HL-60/S4 treated with retinoic acid at 250 ng/mL for 4 days and 3 days (cell line): ENCODE results near the gene HSD17B4.
"Not testable (repeated sequence)": the region's sequence is repeated elsewhere in the genome, so short reads cannot be mapped to it uniquely, and the experiment has no call there.

Experiments used
- in situ Hi-C: fragments of 300-500 bp; cut with MboI; formaldehyde crosslinking; loops from 2 replicates; pipeline ENCODE4 v1.7.0; 2022; ENCODE audit warnings: low sequenced_read_pairs

The HSD17B4 gene

GRCh38 chr5:119428166-119428565 is 24.1 kb upstream of the HSD17B4 start:
- in situ Hi-C loops, result not testable (repeated sequence)

- in situ Hi-C loops, result not testable (repeated sequence)
Measured at GRCh38 chr5:119428574-119428973, 23.7 kb upstream of the HSD17B4 start.

- in situ Hi-C loops, result not testable (repeated sequence)
Measured at GRCh38 chr5:119432674-119433237, 19.5 kb upstream of the HSD17B4 start.

GRCh38 chr5:119435436-119436132 is 16.7 kb upstream of the HSD17B4 start:
- in situ Hi-C loops, result no loop called here

- in situ Hi-C loops, result not testable (repeated sequence)
Measured at GRCh38 chr5:119437785-119438586, 14.3 kb upstream of the HSD17B4 start.

- in situ Hi-C loops, result not testable (repeated sequence)
Measured at GRCh38 chr5:119438587-119438917, 13.7 kb upstream of the HSD17B4 start.

GRCh38 chr5:119439140-119439631 is 13.1 kb upstream of the HSD17B4 start:
- in situ Hi-C loops, result no loop called here

GRCh38 chr5:119439632-119440031 is 12.7 kb upstream of the HSD17B4 start:
- in situ Hi-C loops, result not testable (repeated sequence)

GRCh38 chr5:119444643-119445042 is 7.7 kb upstream of the HSD17B4 start:
- in situ Hi-C loops, result not testable (repeated sequence)

GRCh38 chr5:119445544-119445943 is 6.8 kb upstream of the HSD17B4 start:
- in situ Hi-C loops, result no loop called here

GRCh38 chr5:119449882-119450281 is 2.4 kb upstream of the HSD17B4 start:
- in situ Hi-C loops, result no loop called here

- in situ Hi-C loops, result not testable (repeated sequence)
Measured at GRCh38 chr5:119450627-119451026, 1.7 kb upstream of the HSD17B4 start.

- in situ Hi-C loops, result no loop called here
Measured at GRCh38 chr5:119451561-119451960, 736 bp upstream of the HSD17B4 start.

- in situ Hi-C loops, result no loop called here
Measured at GRCh38 chr5:119452060-119452372, 281 bp upstream of the HSD17B4 start.

- in situ Hi-C loops, result no loop called here
Measured at GRCh38 chr5:119453040-119453373, 710 bp downstream of the HSD17B4 start.

- in situ Hi-C loops, result no loop called here
Measured at GRCh38 chr5:119454171-119454570, 1.9 kb downstream of the HSD17B4 start.

GRCh38 chr5:119458911-119459632 is 6.8 kb downstream of the HSD17B4 start:
- in situ Hi-C loops, result no loop called here

- in situ Hi-C loops, result no loop called here
Measured at GRCh38 chr5:119465640-119466039, 13.3 kb downstream of the HSD17B4 start.

GRCh38 chr5:119468286-119468685 is 16.0 kb downstream of the HSD17B4 start:
- in situ Hi-C loops, result no loop called here

GRCh38 chr5:119470105-119470763 is 17.9 kb downstream of the HSD17B4 start:
- in situ Hi-C loops, result no loop called here

- in situ Hi-C loops, result no loop called here
Measured at GRCh38 chr5:119470851-119471451, 18.7 kb downstream of the HSD17B4 start.
